GM21526 (cell line): ENCODE data around the gene PLIN4.
"Not testable (repeated sequence)": the region's sequence is repeated elsewhere in the genome, so short reads cannot be mapped to it uniquely, and the experiment has no call there.

Source experiments
- ATAC-seq: cut with Tn5 transposase; IDR thresholded peaks from one replicate; pipeline ENCODE4 v1.9.1; 2021; ENCODE audit warnings: moderate library complexity; ENCODE audit not compliant: unreplicated experiment, low FRiP score

PLIN4 gene, protein sequence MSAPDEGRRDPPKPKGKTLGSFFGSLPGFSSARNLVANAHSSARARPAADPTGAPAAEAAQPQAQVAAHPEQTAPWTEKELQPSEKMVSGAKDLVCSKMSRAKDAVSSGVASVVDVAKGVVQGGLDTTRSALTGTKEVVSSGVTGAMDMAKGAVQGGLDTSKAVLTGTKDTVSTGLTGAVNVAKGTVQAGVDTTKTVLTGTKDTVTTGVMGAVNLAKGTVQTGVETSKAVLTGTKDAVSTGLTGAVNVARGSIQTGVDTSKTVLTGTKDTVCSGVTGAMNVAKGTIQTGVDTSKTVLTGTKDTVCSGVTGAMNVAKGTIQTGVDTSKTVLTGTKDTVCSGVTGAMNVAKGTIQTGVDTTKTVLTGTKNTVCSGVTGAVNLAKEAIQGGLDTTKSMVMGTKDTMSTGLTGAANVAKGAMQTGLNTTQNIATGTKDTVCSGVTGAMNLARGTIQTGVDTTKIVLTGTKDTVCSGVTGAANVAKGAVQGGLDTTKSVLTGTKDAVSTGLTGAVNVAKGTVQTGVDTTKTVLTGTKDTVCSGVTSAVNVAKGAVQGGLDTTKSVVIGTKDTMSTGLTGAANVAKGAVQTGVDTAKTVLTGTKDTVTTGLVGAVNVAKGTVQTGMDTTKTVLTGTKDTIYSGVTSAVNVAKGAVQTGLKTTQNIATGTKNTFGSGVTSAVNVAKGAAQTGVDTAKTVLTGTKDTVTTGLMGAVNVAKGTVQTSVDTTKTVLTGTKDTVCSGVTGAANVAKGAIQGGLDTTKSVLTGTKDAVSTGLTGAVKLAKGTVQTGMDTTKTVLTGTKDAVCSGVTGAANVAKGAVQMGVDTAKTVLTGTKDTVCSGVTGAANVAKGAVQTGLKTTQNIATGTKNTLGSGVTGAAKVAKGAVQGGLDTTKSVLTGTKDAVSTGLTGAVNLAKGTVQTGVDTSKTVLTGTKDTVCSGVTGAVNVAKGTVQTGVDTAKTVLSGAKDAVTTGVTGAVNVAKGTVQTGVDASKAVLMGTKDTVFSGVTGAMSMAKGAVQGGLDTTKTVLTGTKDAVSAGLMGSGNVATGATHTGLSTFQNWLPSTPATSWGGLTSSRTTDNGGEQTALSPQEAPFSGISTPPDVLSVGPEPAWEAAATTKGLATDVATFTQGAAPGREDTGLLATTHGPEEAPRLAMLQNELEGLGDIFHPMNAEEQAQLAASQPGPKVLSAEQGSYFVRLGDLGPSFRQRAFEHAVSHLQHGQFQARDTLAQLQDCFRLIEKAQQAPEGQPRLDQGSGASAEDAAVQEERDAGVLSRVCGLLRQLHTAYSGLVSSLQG (N-terminal part only)

DNA sequence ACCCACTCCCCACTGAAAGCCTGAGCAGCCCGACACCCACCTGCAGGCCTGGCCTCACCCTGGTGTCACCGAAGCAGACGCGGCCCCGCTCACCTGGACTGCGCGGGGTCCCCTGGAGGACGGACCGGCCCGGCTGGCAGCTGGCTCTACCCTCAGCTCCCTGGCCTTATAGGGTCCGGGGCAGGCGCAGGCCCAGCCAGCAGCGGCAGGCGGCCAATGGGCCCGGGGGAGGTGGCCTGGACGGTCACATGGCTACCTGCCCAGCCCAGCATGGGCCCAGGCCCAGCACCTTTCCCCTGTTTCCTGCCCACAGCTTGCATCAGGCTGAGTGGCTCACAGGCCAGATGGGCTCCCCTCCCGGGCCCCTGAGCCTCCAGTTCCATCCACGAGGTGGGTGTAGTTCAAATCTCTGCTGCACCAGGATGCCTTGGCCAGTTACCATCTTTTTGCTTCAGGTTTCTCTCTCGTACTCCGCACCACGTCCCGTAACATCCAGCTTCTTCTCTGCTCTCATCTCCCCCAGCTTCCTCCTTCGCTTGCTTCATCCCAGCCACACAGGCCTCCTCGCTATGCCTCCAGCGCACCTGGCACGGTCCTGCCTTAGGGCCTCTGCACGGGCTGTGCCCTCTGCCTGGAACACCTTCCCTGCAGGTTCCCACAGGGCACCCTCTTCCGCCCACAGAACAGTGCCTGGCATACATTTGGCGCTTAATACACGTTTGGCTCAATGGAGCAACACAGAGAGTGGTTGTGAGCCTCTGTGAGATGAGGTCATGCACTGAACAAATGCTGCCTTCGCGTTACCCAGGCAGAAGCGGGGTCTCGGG lies at the start of gene PLIN4:
Gene PLIN4 (minus strand): TSS at position 142 of the 827 bp plus-strand sequence. CDS start 214 bp downstream, outside the sequence.
- no peak for ATAC-seq

DNA sequence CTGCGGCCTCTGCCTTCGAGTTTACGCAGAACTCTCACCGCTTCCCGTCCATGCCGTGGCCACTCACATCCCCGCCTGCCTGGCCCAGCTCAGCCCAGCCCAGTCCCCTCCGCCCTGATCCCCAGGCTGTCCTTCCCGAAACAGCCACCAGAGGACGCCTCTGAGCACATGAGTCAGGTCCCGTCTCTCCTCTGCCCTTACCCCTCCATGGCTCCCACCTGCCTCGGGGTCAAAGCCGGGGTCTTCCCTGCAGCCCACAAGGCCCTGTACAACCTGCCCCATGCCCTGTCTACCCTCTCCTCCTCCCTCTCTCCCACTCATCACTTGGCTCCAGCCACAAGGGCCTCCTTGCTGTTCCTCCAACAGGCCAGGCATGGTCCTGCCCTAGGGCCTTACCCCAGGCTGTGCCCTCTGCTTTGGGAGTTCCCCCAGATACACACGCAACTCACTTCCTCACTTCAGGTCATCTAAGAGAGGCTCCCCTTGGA lies 49.3 kb upstream of the PLIN4 start:
- no peak for ATAC-seq

GRCh38 chr19:4566402-4567051 lies 48.2 kb upstream of the PLIN4 start:
- ATAC-seq: no peak

DNA sequence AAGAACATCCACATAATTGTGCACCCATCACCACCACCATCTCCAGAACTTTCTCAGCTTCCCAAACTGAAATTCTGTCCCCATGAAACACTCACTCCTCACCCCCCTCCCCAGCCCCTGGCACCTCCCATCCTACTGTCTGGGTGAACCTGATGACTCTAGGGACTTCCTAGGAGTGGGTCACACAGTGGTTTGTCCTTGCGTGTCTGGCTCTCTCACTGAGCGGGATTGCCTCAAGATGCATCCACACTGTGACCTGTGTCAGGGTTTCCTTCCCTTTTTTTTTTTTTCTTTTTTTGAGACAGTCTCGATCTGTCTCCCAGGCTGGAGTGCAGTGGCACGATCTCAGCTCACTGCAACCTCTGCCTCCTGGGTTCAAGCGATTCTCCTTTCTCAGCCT lies 45.3 kb upstream of the PLIN4 start:
- ATAC-seq: not testable (repeated sequence)

DNA sequence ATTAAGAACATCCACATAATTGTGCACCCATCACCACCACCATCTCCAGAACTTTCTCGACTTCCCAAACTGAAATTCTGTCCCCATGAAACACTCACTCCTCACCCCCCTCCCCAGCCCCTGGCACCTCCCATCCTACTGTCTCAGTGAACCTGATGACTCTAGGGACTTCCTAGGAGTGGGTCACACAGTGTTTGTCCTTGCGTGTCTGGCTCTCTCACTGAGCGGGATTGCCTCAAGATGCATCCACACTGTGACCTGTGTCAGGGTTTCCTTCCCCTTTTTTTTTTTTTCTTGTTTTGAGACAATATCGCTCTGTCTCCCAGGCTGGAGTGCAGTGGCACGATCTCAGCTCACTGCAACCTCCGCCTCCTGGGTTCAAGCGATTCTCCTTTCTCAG lies 43.8 kb upstream of the PLIN4 start:
- not testable (repeated sequence) for ATAC-seq

GRCh38 chr19:4559569-4559968 lies 41.3 kb upstream of the PLIN4 start, which contains the start of gene SEMA6B:
Gene SEMA6B, minus strand, starts transcription at chr19:4559684. Its CDS starts 1,227 bp downstream, at chr19:4558457.
- ATAC-seq: no peak

- no peak for ATAC-seq
Observed at GRCh38 chr19:4557971-4558941, 40.0 kb upstream of the PLIN4 start.

DNA sequence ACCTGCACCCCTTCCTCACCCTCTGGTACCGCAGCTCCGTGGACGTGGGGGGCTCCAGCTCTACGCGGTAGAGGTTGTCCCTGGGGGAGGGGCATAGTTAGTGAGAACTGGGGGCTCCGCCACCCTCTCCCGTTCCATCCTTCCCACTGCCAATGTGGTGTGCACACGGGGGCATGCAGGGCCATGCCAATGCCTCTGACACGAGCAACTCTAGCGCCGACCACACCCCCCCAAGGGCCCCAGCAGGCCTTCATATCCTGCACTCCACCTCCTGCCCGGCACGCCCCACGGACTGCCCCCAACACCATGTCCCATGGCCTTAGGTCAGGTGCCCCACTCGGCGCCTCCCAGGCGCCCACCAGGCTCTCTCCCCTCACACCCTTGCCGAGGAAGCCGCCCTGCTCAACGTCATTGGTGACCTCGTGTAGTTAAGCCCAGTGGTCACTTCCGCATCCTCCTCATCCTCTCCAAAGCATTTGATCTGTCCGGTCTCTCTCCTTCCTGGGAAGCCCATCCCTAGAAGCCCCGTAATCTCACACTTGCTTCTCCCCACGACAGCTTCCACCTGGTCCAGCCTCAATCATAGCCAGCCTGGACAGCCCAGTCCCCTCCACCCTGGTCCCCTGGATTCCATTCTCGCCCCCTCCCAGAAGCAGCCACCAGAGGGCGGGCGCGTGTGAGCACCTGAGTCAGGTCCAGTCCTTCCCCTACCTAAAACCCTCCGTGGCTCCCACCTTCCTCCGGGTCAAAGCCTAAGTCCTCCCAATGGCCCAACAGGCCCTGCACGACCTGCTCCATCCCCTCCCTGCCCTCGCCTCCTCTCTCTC lies 39.1 kb upstream of the PLIN4 start:
- no peak for ATAC-seq

GRCh38 chr19:4556597-4557127 lies 38.4 kb upstream of the PLIN4 start:
- ATAC-seq: no peak

GRCh38 chr19:4555657-4556561 lies 37.6 kb upstream of the PLIN4 start:
- ATAC-seq: no peak

- no peak for ATAC-seq
Observed at GRCh38 chr19:4554717-4555116, 36.4 kb upstream of the PLIN4 start.

DNA sequence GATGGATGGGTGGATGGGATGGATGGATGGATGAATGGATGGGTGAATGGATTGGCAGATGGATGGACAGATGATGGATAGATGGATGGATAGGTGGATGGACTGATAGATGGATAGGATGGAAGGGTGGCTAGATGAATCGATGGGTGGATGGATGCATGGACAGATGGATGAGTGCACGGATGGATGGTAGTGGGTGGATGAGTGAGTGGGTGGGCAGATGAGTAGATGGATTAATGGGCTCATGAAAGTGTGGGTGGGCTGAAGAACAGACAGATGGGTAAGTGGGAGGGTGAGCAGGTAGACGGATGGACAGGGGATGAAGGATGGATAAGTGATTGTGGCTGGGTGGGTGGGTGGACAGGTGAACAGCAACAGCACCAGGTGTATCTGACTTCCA lies 35.5 kb upstream of the PLIN4 start:
- ATAC-seq: no peak

- no peak for ATAC-seq
Observed at GRCh38 chr19:4553092-4553695, 34.9 kb upstream of the PLIN4 start.

- ATAC-seq: no peak
Observed at GRCh38 chr19:4552525-4552819, 34.2 kb upstream of the PLIN4 start.

DNA sequence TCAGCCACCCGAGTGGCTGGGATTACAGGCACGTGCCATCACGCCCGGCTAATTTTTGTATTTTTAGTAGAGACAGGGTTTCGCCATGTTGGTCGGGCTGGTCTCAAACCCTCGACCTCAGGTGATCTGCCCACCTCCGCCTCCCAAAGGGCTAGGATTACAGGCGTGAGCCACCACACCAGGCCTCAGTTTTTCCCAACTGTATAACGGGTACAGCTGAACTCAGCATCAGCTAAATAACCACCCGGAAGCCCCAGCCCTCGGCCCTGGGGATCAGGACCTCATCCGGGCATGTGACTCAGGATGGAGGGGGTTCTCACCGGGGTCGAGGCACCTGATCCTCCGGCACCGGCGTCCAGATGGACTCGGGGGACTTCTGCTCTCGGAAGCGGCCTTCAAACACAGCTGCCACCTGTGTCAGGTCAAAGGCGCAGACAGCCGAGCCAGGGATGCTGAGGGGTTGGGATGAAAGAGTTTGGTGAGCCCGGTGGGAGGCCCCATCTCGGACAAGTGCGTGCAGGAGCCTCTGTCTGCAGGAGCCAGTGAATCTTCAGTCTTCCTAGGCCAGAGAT lies 32.3 kb upstream of the PLIN4 start:
- ATAC-seq: no peak
